PC-9 (cell line): ENCODE data around the gene GLIPR2. TPM values are rescaled to one million over a fixed set of nuclear protein-coding genes. Genes with fewer than 3 reads are reported as not detected.

Experiments used
- BruUV-seq: library from RNA; stranded (reverse); fragments of 400-500 nt; replicated peaks from 2 replicates; lab custom pipeline; 2021; lab: Mats Ljungman, UMichigan
- CTCF ChIA-PET: fragments of 300-600 bp; sonication (Branson Sonifier 250); formaldehyde crosslinking; loops from one replicate; lab custom pipeline; 2022; ENCODE audit warnings: antibody characterized with exemption; lab: Charles Lee
- POLR2A ChIA-PET: fragments of 300-600 bp; sonication (Branson Sonifier 250); formaldehyde crosslinking; loops from one replicate; lab custom pipeline; 2022; ENCODE audit warnings: antibody characterized with exemption; ENCODE audit not compliant: unreplicated experiment; lab: Charles Lee
- DNase-seq, 2 experiments: peaks; one replicate each; pipeline versions ENCODE4 v3.0.0 to v3.0.0-alpha.2; 2015 to 2022; ENCODE audit warnings: mixed read lengths in 1 of 2
- H2AFZ ChIP-seq: fragments of 200-600 bp; sonication (generic); 2 replicates; pipeline ENCODE4 v1.8.1; 2017; ENCODE audit warnings: antibody characterized with exemption
- H3F3A ChIP-seq: fragments of 200-600 bp; sonication (generic); 2 replicates; pipeline ENCODE4 v1.8.1; 2017; ENCODE audit warnings: antibody characterized with exemption, mild to moderate bottlenecking, low read depth; ENCODE audit not compliant: insufficient read depth
- H3K27ac ChIP-seq: fragments of 200-600 bp; sonication (generic); 2 replicates; pipeline ENCODE4 v1.6.1; 2016; ENCODE audit warnings: mixed run types
- H3K27me3 ChIP-seq: fragments of 200-600 bp; sonication (generic); 2 replicates; pipeline ENCODE4 v1.6.1; 2016; ENCODE audit warnings: low read depth, mixed run types; ENCODE audit not compliant: insufficient read depth
- H3K36me3 ChIP-seq: fragments of 200-600 bp; sonication (generic); 2 replicates; pipeline ENCODE4 v1.6.1; 2016; ENCODE audit warnings: low read depth, mixed run types
- H3K4me1 ChIP-seq: fragments of 200-600 bp; sonication (generic); replicated peaks from 2 replicates; pipeline ENCODE4 v1.6.1; 2016; ENCODE audit warnings: mixed run types; ENCODE audit not compliant: insufficient read depth
- H3K4me2 ChIP-seq: fragments of 200-600 bp; sonication (generic); 2 replicates; pipeline ENCODE4 v1.6.1; 2017; ENCODE audit warnings: mixed run types
- H3K4me3 ChIP-seq: fragments of 200-600 bp; sonication (generic); 2 replicates; pipeline ENCODE4 v1.6.1; 2016; ENCODE audit warnings: mixed run types
- H3K79me2 ChIP-seq: fragments of 200-600 bp; sonication (generic); 2 replicates; pipeline ENCODE4 v1.6.1; 2017; ENCODE audit warnings: low read depth, mixed run types
- H3K9me2 ChIP-seq: fragments of 200-600 bp; sonication (generic); 2 replicates; pipeline ENCODE4 v1.8.1; 2017; ENCODE audit warnings: mild to moderate bottlenecking; ENCODE audit not compliant: insufficient read depth
- H3K9me3 ChIP-seq: fragments of 200-600 bp; sonication (generic); 2 replicates; pipeline ENCODE4 v1.8.1; 2016; ENCODE audit warnings: low read depth; ENCODE audit not compliant: insufficient read depth
- H4K20me1 ChIP-seq: fragments of 200-600 bp; sonication (generic); 2 replicates; pipeline ENCODE4 v1.8.1; 2017; ENCODE audit not compliant: insufficient read depth
- CTCF ChIP-seq: fragments of 200-600 bp; sonication (generic); conservative IDR thresholded peaks from 2 replicates; pipeline ENCODE4 v1.6.1; 2017; ENCODE audit warnings: mixed run types, antibody characterized with exemption, mild to moderate bottlenecking, moderate library complexity
- EZH2 ChIP-seq: fragments of 200-600 bp; sonication (generic); IDR thresholded peaks from 2 replicates; pipeline ENCODE4 v1.8.0; 2017; ENCODE audit warnings: antibody characterized with exemption, low read depth
- intact Hi-C: fragments of 100-400 bp; cut with micrococcal nuclease; formaldehyde crosslinking; loops from one replicate; pipeline ENCODE4 v1.10.0; 2022; ENCODE audit not compliant: unreplicated experiment
- total RNA-seq: library from RNA; stranded (reverse); gene quantifications from 2 replicates; pipeline ENCODE4 v1.2.3, GENCODE V29; 2021

Gene GLIPR2
- total RNA-seq, 1 experiment from 2014 or later, result 3.9 TPM

- POLR2A ChIA-PET, result no interaction called here
- intact Hi-C loops, result no loop called here
- no peak for DNase-seq
Observed at GRCh38 chr9:36211510-36211909, 75.0 kb downstream of the GLIPR2 start.

GRCh38 chr9:36213387-36213786 lies 76.9 kb downstream of the GLIPR2 start:
- Histone ChIP-seq H2AFZ (no peak overlapping the region), H3K9me2 (no peaks in the 10 kb centered on the region), H3K4me3 (no peak overlapping the region), H3K79me2 (no peaks in the 10 kb centered on the region), H3K27ac (no peak overlapping the region), H4K20me1 (peaks cover 29% of the 10 kb centered on the region), H3F3A (peaks cover 41% of the 10 kb centered on the region; the same call in 1 of the 2 replicates), H3K4me1 (no peaks in the 10 kb centered on the region), H3K9me3 (no peaks in the 10 kb centered on the region), H3K36me3 (peaks cover 5% of the 10 kb centered on the region; the same call in 1 of the 2 replicates), H3K4me2 (no peak overlapping the region), H3K27me3 (no peaks in the 10 kb centered on the region)
- no peak for DNase-seq
- TF ChIP-seq CTCF (no peak), EZH2 (no peak)
- ChIA-PET CTCF (no interaction called here), POLR2A (no interaction called here)
- no TSS peak for BruUV-seq
- intact Hi-C loops, result no loop called here

More at GRCh38 chr9:36211510-36211909, 75.0 kb downstream of the GLIPR2 start:
- H3K9me3 ChIP-seq, result no peaks in the 10 kb centered on the region
- no peaks in the 10 kb centered on the region for H3K27me3 ChIP-seq
- no TSS peak for BruUV-seq
- H3K27ac ChIP-seq, result no peak overlapping the region
- H3K36me3 ChIP-seq, result peaks cover 5% of the 10 kb centered on the region; the same call in 1 of the 2 replicates
- no peaks in the 10 kb centered on the region for H3K4me1 ChIP-seq
- no peak overlapping the region for H3K4me3 ChIP-seq
- H3K4me2 ChIP-seq, result no peak overlapping the region
- CTCF ChIA-PET, result no interaction called here
- peaks cover 41% of the 10 kb centered on the region; the same call in 1 of the 2 replicates for H3F3A ChIP-seq
- peaks cover 29% of the 10 kb centered on the region for H4K20me1 ChIP-seq
- H3K9me2 ChIP-seq, result no peaks in the 10 kb centered on the region
- H2AFZ ChIP-seq, result no peak overlapping the region
- no peak for TF ChIP-seq CTCF
- TF ChIP-seq EZH2, result no peak
- H3K79me2 ChIP-seq, result peaks cover 3% of the 10 kb centered on the region; the same call in 1 of the 2 replicates

Other genes with a start within 250 kb of the GLIPR2 start
- gene HRCT1, start 230.5 kb upstream of the GLIPR2 start, total RNA-seq, result 2.0 and 3.6 TPM in 2 replicates
- gene SPAAR, start 227.2 kb upstream of the GLIPR2 start, total RNA-seq, result 0.72 and 0.73 TPM in 2 replicates
- not detected in 2 replicates for gene OR2S2, start 178.6 kb upstream of the GLIPR2 start, total RNA-seq
- gene RECK, start 99.8 kb upstream of the GLIPR2 start, total RNA-seq, result 2.1 and 2.5 TPM in 2 replicates
- gene CCIN, start 32.7 kb downstream of the GLIPR2 start, total RNA-seq, result not detected in 2 replicates
- 146 and 164 TPM in 2 replicates for gene CLTA, start 54.2 kb downstream of the GLIPR2 start, total RNA-seq
- gene GNE, start 121.7 kb downstream of the GLIPR2 start, total RNA-seq, result 20.2 and 23.2 TPM in 2 replicates